ENCODE results near the gene UGT1A8.

- TF ChIP-seq MCM5 (IDR thresholded peaks at IDR 0.05; ENCODE audit: low read depth) (no peak), ATF1 (CRISPR knock-in tag; IDR thresholded peaks at IDR 0.05) (no peak), ATF1 (tag; IDR thresholded peaks at IDR 0.05) (no peak), THAP12 (CRISPR knock-in tag; IDR thresholded peaks at IDR 0.05) (no peak), ZSCAN32 (CRISPR knock-in tag; IDR thresholded peaks at IDR 0.05) (no peak), GABPB1 (CRISPR knock-in tag; IDR thresholded peaks at IDR 0.05) (no peak), ZBED1 (IDR thresholded peaks at IDR 0.05) (no peak), CTCF (IDR thresholded peaks at IDR 0.05 in 2 of 3, conservative IDR thresholded peaks at IDR 0.05 in 1 of 3; ENCODE audit: insufficient read depth in 2 of 3, low read depth in 1 of 3, low read length in 3 of 3) (no peak), FOXM1 (IDR thresholded peaks at IDR 0.05; ENCODE audit: low read depth) (no peak), FOXM1 (CRISPR knock-in tag; IDR thresholded peaks at IDR 0.05; ENCODE audit: low read depth) (no peak)
- TF ChIP-seq, protein P1, sequence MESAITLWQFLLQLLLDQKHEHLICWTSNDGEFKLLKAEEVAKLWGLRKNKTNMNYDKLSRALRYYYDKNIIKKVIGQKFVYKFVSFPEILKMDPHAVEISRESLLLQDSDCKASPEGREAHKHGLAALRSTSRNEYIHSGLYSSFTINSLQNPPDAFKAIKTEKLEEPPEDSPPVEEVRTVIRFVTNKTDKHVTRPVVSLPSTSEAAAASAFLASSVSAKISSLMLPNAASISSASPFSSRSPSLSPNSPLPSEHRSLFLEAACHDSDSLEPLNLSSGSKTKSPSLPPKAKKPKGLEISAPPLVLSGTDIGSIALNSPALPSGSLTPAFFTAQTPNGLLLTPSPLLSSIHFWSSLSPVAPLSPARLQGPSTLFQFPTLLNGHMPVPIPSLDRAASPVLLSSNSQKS (CRISPR knock-in tag; IDR thresholded peaks at IDR 0.05) = no peak
Observed at GRCh38 chr2:233651430-233651829, 34.0 kb downstream of the UGT1A8 start.
